ENCODE measurements around the gene MOK. TPM values are rescaled to one million over a fixed set of nuclear protein-coding genes. Genes with fewer than 3 reads are reported as not detected.

MOK gene
- polyA plus RNA-seq, 1 donor: 37.2 TPM

GRCh38 chr14:102225386-102225785 lies 79.6 kb downstream of the MOK start:
- no peak for DNase-seq

GRCh38 chr14:102223682-102224081 lies 81.3 kb downstream of the MOK start:
- no peak for DNase-seq

GRCh38 chr14:102222751-102223150 lies 82.2 kb downstream of the MOK start:
- no peak for DNase-seq

GRCh38 chr14:102222009-102222575 lies 82.9 kb downstream of the MOK start:
- DNase-seq: no peak

- no peak for DNase-seq
Observed at GRCh38 chr14:102221026-102221425, 83.9 kb downstream of the MOK start.

- DNase-seq: no peak
Observed at GRCh38 chr14:102220031-102220430, 84.9 kb downstream of the MOK start.

GRCh38 chr14:102219316-102219715 lies 85.6 kb downstream of the MOK start:
- DNase-seq: no peak

- no peak for DNase-seq
Observed at GRCh38 chr14:102218688-102219087, 86.3 kb downstream of the MOK start.

GRCh38 chr14:102217987-102218421 lies 87.0 kb downstream of the MOK start:
- DNase-seq: no peak

GRCh38 chr14:102217399-102217798 lies 87.6 kb downstream of the MOK start:
- no peak for DNase-seq

- no peak for DNase-seq
Observed at GRCh38 chr14:102215576-102216250, 89.3 kb downstream of the MOK start.

GRCh38 chr14:102215071-102215470 lies 89.9 kb downstream of the MOK start:
- DNase-seq: no peak

- no peak for DNase-seq
Observed at GRCh38 chr14:102213984-102214658, 90.8 kb downstream of the MOK start.

GRCh38 chr14:102213470-102213869 lies 91.5 kb downstream of the MOK start:
- no peak for DNase-seq

- DNase-seq: no peak
Observed at GRCh38 chr14:102212845-102213244, 92.1 kb downstream of the MOK start.

- DNase-seq: no peak
Observed at GRCh38 chr14:102212356-102212755, 92.6 kb downstream of the MOK start.

- DNase-seq: no peak
Observed at GRCh38 chr14:102211240-102211639, 93.7 kb downstream of the MOK start.

GRCh38 chr14:102210421-102211042 lies 94.4 kb downstream of the MOK start:
- no peak for DNase-seq

- peak; percentile 60 for DNase-seq
Observed at GRCh38 chr14:102209224-102209966, 95.6 kb downstream of the MOK start.

GRCh38 chr14:102208741-102209140 lies 96.2 kb downstream of the MOK start:
- DNase-seq: no peak

- no peak for DNase-seq
Observed at GRCh38 chr14:102207831-102208365, 97.1 kb downstream of the MOK start.

- peak; percentile 21 for DNase-seq
Observed at GRCh38 chr14:102206918-102207317, 98.0 kb downstream of the MOK start.
